GM18511 (cell line): ENCODE data around the gene CNTD1.
"Not testable (repeated sequence)": the region's sequence is repeated elsewhere in the genome, so short reads cannot be mapped to it uniquely, and the experiment has no call there.

Experiments used
- ATAC-seq: cut with Tn5 transposase; IDR thresholded peaks from one replicate; pipeline ENCODE4 v1.9.1; 2021; ENCODE audit warnings: mild to moderate bottlenecking, moderate library complexity; ENCODE audit not compliant: unreplicated experiment

Gene CNTD1

GRCh38 chr17:42798383-42799380 lies at the start of gene CNTD1, which contains the start of gene COA3:
TSS of gene CNTD1 (plus strand) at chr17:42798861. CDS start at chr17:42799068, 207 bp downstream.
TSS of gene COA3 (minus strand) at chr17:42798704. CDS start at chr17:42798681, 23 bp downstream.
- peak; percentile 81 for ATAC-seq

GRCh38 chr17:42748908-42749798 lies 49.5 kb upstream of the CNTD1 start:
- no peak for ATAC-seq

- ATAC-seq, result no peak
These were observed 47.8 kb upstream of the CNTD1 start for GRCh38 chr17:42750739-42751344.

- no peak for ATAC-seq
These were observed 47.0 kb upstream of the CNTD1 start for GRCh38 chr17:42751628-42752027.

- no peak for ATAC-seq
These were observed 43.9 kb upstream of the CNTD1 start for GRCh38 chr17:42754782-42755181.

- peak; percentile 55 for ATAC-seq
These were observed 38.5 kb upstream of the CNTD1 start for GRCh38 chr17:42759982-42760651.

GRCh38 chr17:42760652-42761581 lies 37.7 kb upstream of the CNTD1 start, which contains the start of gene RAMP2:
TSS of gene RAMP2 (plus strand) at chr17:42761227. CDS start at chr17:42761262, 35 bp downstream.
- ATAC-seq, result no peak

GRCh38 chr17:42761638-42762037 lies 37.0 kb upstream of the CNTD1 start:
- ATAC-seq, result no peak

- ATAC-seq, result no peak
These were observed 32.5 kb upstream of the CNTD1 start for GRCh38 chr17:42766124-42766523.

GRCh38 chr17:42767512-42767911 lies 31.1 kb upstream of the CNTD1 start:
- no peak for ATAC-seq

- ATAC-seq, result not testable (repeated sequence)
These were observed 30.7 kb upstream of the CNTD1 start for GRCh38 chr17:42768006-42768405.

- not testable (repeated sequence) for ATAC-seq
These were observed 28.7 kb upstream of the CNTD1 start for GRCh38 chr17:42769964-42770363.

- ATAC-seq, result no peak
These were observed 25.7 kb upstream of the CNTD1 start for GRCh38 chr17:42772945-42773289.

- peak; percentile 87 for ATAC-seq
These were observed 25.2 kb upstream of the CNTD1 start, which contains the start of gene VPS25 for GRCh38 chr17:42773290-42774035. TSS of gene VPS25 (plus strand) at chr17:42773449. CDS start at chr17:42773476, 27 bp downstream.

- no peak for ATAC-seq
These were observed 24.5 kb upstream of the CNTD1 start for GRCh38 chr17:42774066-42774745.

- ATAC-seq, result no peak
These were observed 23.0 kb upstream of the CNTD1 start for GRCh38 chr17:42775534-42776098.

GRCh38 chr17:42778570-42778969 lies 20.1 kb upstream of the CNTD1 start:
- no peak for ATAC-seq
